NCI-H82 (cell line): ENCODE data around the gene RASD2.

Source experiments
- DNase-seq: peaks from one replicate; lab custom pipeline; 2025; lab: John Stamatoyannopoulos, UW

Gene RASD2

GRCh38 chr22:35541254-35541748 is 670 bp downstream of the RASD2 start:
- peak; percentile 17 for DNase-seq

DNA sequence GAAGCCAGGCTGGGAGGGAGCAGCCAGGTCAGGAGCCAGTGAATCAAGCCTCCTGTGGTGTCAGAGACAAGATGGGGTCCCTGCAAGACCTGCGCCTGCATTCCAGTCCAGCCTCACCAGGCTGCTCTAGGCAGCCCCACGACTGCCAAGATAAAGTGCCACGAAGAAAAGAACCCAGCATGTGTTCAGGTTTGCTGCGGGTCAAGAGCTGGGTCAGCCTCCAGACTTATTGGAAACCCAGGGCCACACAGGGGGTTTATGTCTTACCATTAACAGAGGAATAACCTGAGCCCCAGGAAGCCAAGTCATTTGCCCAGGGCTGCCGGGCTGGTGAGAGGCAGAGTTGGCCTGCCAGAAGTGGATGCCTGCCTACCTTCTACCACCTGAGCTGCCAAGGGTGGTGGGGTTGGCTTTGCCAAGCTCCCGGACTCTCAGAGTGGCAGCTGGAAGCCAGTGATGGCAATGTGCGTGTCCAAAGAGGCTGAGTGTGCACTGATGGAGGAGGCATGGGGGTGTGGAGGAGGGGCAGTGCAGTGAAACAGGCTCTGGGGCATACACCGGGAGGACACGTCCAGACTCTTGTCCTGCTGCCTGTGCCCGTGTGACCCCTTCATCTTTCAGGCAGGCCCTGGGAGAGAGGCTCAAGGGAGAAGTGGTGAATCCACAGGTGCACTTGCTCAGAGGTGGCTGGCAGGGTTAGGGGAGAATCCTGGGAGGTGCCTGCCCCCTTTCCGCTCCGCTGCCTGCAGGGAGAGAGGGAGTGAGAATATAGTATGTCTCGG is 1.7 kb downstream of the RASD2 start:
- no peak for DNase-seq

GRCh38 chr22:35542939-35543516 is 2.4 kb downstream of the RASD2 start:
- DNase-seq: no peak

DNA sequence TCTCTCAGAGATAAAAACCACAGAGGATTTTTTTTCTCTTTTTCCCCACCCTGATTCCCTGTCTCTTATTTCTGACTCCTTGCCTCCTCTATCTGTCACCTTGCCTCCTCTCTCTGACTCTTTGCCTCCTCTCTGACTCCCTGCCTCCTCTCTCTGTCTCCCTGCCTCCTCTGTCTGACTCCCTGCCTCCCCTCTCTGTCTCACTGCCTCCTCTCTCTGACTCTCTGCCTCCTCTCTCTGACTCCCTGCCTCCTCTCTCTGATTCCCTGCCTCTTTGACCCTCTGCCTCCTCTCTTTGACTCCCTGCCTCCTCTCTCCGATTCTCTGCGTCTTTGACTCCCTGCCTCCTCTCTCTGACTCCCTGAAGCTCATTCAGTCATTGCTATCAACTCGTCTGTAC is 3.1 kb downstream of the RASD2 start:
- no peak for DNase-seq

GRCh38 chr22:35544189-35544588 is 3.6 kb downstream of the RASD2 start:
- no peak for DNase-seq

DNA sequence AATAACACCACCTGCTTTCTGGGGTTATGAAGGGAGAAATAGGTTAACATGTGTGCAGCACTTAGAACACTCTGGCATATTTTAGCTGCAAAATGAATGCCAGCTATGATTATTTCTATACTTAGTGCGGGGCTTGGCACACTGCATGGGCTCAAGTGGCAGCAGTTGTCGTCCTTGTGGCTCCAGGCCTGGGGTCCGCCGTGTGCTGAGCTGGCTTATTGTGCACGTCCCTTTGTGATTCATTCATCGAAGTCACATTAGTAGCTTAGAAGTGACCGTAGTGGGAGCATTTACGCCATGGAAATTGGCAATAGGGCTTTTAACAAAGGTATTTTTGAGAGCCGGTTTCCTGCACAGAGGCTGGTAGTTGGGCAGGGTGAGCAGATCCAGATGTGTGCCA is 4.2 kb downstream of the RASD2 start:
- DNase-seq: no peak

DNA sequence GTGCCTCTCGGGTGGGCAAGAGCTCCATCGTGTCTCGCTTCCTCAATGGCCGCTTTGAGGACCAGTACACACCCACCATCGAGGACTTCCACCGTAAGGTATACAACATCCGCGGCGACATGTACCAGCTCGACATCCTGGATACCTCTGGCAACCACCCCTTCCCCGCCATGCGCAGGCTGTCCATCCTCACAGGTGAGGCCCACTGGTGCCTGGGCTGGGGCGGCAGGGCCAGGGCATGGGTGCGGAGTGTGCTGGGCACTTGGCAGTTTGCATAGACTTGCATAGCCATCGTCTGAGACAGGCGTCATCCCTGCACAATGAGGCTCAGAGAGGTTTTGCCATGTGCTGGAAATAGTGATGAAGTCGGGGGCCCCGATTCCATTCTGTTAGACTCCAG is 6.3 kb downstream of the RASD2 start:
- DNase-seq: no peak

DNA sequence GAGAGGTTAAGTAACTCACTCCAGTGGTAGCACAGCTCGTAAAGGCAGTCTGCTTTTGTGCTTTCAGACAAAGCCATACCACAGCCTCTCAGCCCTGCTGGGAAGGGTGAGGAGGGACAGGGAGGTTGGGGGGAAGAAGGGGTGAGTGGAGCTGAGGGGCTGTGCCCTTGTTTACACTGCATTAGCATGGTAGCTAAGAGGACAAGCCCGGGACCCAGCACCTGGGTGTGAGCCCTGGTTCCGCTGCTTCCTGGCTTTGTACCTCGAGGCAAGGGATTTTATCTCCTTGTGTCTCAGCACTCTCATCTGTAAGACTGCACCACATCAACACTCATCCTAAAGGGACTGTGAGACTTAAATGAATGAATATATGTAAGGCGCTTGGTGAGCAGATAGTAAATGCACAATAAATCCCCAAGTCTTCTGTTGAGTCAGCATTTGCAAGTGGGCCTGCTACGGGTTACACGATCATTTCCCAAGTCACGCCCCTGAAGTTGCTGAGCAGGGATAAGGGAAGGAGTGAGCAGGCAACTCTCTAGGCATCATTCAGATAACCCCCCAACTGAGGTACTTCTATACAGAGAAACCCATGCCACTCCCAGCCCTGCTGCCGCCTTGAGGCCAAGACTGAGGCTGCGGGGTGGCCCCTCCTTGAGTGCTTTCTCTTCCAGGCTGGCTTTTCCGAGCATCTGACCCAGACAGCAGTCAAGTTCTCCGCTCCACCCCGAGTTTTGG is 7.5 kb downstream of the RASD2 start:
- DNase-seq: peak; percentile 28

- DNase-seq: no peak
Observed at GRCh38 chr22:35548722-35549112, 8.1 kb downstream of the RASD2 start.

GRCh38 chr22:35549328-35549727 is 8.7 kb downstream of the RASD2 start:
- DNase-seq: peak; percentile 75

- DNase-seq: no peak
Observed at GRCh38 chr22:35551549-35552177, 11.0 kb downstream of the RASD2 start.

- peak; percentile 61 for DNase-seq
Observed at GRCh38 chr22:35552196-35552842, 11.7 kb downstream of the RASD2 start.

DNA sequence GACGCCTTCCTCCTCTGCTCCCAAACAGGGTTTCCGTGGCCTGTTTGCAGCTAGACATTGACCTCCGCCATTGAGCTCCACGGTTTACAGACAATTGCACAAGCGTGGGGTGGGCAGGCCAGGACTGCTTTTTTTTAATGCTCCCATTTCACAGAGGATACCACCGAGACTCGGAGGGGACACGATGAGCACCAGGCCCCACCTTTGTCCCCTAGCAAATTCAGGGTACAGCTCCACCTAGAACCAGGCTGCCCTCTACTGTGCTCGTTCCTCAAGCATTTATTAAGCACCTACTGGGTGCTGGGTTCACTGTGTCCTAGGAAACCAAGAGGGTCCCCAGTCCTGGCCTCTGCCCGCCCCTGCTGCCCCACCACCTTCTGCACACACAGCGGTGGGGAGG is 12.2 kb downstream of the RASD2 start:
- DNase-seq: no peak

- DNase-seq: no peak
Observed at GRCh38 chr22:35553341-35553740, 12.7 kb downstream of the RASD2 start.

DNA sequence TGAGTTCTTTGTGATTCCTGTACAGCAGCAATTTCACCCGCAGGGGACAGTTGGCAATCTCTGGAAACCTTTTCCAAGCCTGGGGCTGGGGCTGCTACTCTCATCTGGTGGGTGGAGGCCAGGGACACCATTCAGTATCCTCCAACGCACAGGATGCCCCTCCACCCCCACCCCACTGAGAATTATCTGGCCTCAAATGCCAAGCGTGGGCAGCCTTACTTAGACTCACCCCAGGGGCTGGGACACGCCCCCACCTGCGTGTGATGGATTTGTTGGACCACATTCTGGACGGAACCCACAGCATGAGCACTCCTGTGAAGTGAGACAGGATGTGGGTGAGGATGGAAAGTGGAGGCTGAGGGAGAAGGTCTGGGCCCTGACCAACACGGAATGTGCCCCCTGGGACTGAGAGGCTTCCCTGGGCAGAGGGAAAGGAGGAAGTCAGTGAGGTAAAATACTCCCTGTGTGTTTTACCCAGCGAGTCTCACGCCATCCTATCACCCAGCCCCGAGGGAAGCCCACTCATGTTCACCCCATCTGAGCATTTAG is 13.7 kb downstream of the RASD2 start:
- no peak for DNase-seq

GRCh38 chr22:35555483-35555890 is 14.9 kb downstream of the RASD2 start:
- DNase-seq: no peak

DNA sequence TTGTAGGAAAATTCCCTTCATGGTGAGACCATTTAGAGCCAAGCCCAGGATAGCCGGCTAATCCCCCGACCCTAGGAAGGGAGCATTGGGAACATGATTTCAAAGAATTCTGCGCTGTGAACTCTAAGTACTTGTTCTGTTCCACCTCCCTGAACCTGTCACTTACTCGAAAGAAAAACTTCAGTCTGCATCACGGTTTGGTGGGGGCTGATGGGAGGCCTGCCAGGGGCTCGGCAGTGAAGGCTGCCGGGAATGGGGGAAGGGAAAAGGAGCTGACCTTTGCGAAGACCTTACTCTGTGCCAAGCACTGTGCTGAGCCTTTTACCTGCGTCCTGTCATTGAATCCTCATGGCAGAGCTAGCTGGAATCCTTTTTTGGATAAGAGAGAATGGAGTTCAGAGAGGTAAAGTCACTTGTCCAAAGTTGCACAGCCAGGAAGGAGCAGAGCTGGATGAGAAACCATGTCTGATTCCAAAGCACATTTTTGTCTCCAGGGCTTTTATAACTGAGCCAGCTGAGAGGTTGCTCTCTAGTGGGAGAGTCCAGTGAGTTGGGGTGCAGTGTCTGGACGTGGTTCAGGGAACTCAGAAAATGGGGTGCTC is 15.4 kb downstream of the RASD2 start:
- no peak for DNase-seq

- DNase-seq: no peak
Observed at GRCh38 chr22:35556666-35557065, 16.0 kb downstream of the RASD2 start.

DNA sequence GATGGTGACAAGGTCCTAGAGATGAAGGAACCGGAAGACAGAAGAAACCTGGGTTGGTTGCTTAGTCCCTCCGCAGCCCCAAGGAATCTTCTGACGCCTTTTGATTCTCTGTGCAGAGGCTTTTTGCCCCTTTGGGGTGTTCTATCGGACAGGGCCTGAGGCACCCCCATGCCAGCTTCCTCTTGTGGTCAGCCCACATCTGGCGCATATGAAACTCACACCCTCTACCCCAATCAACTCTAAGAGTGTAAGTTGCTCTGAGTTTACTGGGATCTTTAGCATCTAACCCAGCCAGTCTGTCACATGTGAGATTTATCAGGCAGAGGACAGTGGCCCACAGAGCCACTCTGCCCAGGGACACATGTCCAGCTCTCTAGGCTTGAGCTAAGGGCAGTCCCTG is 17.4 kb downstream of the RASD2 start:
- no peak for DNase-seq

DNA sequence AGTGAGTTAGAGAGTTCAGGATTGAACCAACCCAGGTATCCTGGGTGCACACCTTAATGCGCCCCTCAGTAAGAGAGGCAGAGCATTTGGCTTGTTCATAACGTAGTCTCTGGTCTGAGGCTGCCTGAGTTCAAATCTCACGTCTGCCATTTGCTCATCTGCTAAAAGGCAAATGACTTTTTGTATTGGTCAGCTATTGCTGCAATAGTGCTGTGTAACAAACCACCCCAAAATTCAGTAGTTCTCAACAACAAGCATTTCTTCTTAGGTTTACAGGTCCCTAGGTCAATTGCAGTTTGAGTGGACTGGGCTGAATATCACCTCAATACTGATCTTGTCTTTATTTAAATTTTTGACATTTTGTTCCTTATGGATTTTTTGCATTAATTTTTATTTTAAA is 18.1 kb downstream of the RASD2 start:
- DNase-seq: no peak

DNA sequence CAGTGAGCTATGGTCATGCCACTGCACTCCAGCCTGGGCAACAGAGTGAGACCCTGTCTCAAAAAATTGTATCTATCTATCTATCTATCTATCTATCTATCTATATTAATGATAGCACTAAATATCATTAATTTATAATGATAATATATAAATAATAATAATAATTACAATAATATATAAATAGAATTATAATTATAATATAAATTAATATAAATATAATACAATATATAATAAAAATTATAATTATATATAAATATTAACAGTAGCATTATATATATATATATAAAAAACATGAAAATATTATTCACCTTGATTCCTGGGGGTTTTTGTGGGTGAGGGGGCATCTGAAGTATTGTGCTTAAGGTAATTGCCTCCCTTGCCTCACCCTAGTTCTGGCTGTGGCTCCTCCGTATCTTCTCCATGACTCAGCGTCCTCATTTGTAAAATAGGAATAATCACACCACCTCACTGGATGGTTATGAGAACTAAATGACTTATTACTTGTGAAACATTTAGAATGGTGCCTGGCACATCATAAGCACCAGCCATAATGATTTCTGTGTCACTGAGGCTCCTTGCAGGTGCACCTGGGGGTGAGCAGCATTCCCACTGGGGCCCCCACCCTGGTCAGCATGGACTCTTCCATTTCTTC is 18.8 kb downstream of the RASD2 start:
- no peak for DNase-seq
